H1 (cell line): ENCODE measurements around the gene MYO7B. TPM values are rescaled to one million over a fixed set of nuclear protein-coding genes. Genes with fewer than 3 reads are reported as not detected.
A peak's percentile ranks its signal among the peaks of the same experiment; 100 is the strongest.

ENCODE experiments used
- CTCF ChIA-PET: fragments of 300-600 bp; sonication (Branson Sonifier 250); formaldehyde crosslinking; loops from one replicate; lab custom pipeline; 2021; ENCODE audit not compliant: partially characterized antibody; lab: Charles Lee
- POLR2A ChIA-PET: fragments of 300-600 bp; sonication (Branson Sonifier 250); formaldehyde crosslinking; loops from one replicate; lab custom pipeline; 2021; ENCODE audit warnings: inconsistent platforms; ENCODE audit not compliant: partially characterized antibody; lab: Charles Lee
- DNase-seq, 2 experiments: peaks; one replicate each; pipeline versions ENCODE4 v3.0.0 to v3.0.0-alpha.2; 2010 to 2022; ENCODE audit warnings: low spot score in 2 of 2, low read depth in 1 of 2, mixed read lengths in 1 of 2
- FAIRE-seq: peaks from 2 replicates; lab custom pipeline; 2011; peaks lifted over from hg19 to GRCh38; lab: Jason Lieb, UNC
- H2AFZ ChIP-seq: 2 replicates; pipeline ENCODE4 v1.8.1; 2012; ENCODE audit warnings: low read length, inconsistent platforms
- H2AK5ac ChIP-seq: 2 replicates; pipeline ENCODE4 v1.6.1; 2013; ENCODE audit warnings: low read depth, low read length
- H2BK120ac ChIP-seq: replicated peaks from 2 replicates; pipeline ENCODE3; 2013; ENCODE audit warnings: low read depth, low read length, inconsistent platforms
- H2BK12ac ChIP-seq: 2 replicates; pipeline ENCODE4 v1.6.1; 2013; ENCODE audit warnings: low read depth, low read length
- H2BK15ac ChIP-seq: 2 replicates; pipeline ENCODE4 v1.6.1; 2013; ENCODE audit warnings: low read length
- H2BK20ac ChIP-seq: 2 replicates; pipeline ENCODE4 v1.6.1; 2013; ENCODE audit warnings: low read length
- H2BK5ac ChIP-seq: 2 replicates; pipeline ENCODE4 v1.6.1; 2013; ENCODE audit warnings: low read depth, low read length
- H3K14ac ChIP-seq: 2 replicates; pipeline ENCODE4 v1.6.1; 2013; ENCODE audit warnings: inconsistent platforms; ENCODE audit not compliant: insufficient read length
- H3K18ac ChIP-seq: 2 replicates; pipeline ENCODE4 v1.6.1; 2013; ENCODE audit warnings: low read length; ENCODE audit errors: extremely low read depth
- H3K23ac ChIP-seq: 2 replicates; pipeline ENCODE4 v1.6.1; 2013; ENCODE audit warnings: inconsistent platforms; ENCODE audit not compliant: insufficient read length
- H3K23me2 ChIP-seq: 2 replicates; pipeline ENCODE4 v1.6.1; 2013; ENCODE audit warnings: low read depth, low read length
- H3K27ac ChIP-seq: 2 replicates; pipeline ENCODE4 v1.6.1; 2011; ENCODE audit warnings: low read depth, low read length, inconsistent platforms
- H3K27me3 ChIP-seq, 4 experiments: replicated peaks in 1 of 4; 1 replicate in 1 of 4; 2 replicates in 3 of 4; pipeline versions ENCODE4 v1.6.1 to v1.8.1; 2011 to 2013; ENCODE audit warnings: low read length in 3 of 4, mild to moderate bottlenecking in 3 of 4, inconsistent platforms in 2 of 4, mixed read lengths in 2 of 4, moderate library complexity in 1 of 4; ENCODE audit not compliant: control insufficient read depth in 3 of 4, insufficient read depth in 3 of 4; ENCODE audit errors: extremely low read depth in 1 of 4
- H3K36me3 ChIP-seq, 4 experiments: 2 replicates each; pipeline versions ENCODE4 v1.6.1 to v1.8.1; 2011 to 2013; ENCODE audit warnings: mild to moderate bottlenecking in 4 of 4, low read length in 3 of 4, moderate library complexity in 2 of 4, control low read depth in 1 of 4, inconsistent platforms in 1 of 4; ENCODE audit not compliant: insufficient read depth in 4 of 4, control insufficient read depth in 2 of 4
- H3K4ac ChIP-seq: replicated peaks from 2 replicates; pipeline ENCODE3; 2013; ENCODE audit warnings: low read length, low read depth, mixed read lengths, inconsistent platforms; ENCODE audit not compliant: insufficient read length
- H3K4me1 ChIP-seq, 4 experiments: replicated peaks in 1 of 4; 1 replicate in 1 of 4; 2 replicates in 3 of 4; pipeline versions ENCODE4 v1.6.1 to v1.8.1; 2011 to 2013; ENCODE audit warnings: low read length in 3 of 4, inconsistent platforms in 2 of 4, mixed read lengths in 1 of 4; ENCODE audit not compliant: insufficient read depth in 4 of 4, control insufficient read depth in 3 of 4
- H3K4me2 ChIP-seq, 2 experiments: 2 replicates each; pipeline versions ENCODE4 v1.6.1 to v1.8.1; 2011 to 2013; ENCODE audit warnings: low read depth in 2 of 2, low read length in 2 of 2, control low read depth in 1 of 2, inconsistent platforms in 1 of 2, mild to moderate bottlenecking in 1 of 2; ENCODE audit not compliant: insufficient read depth in 1 of 2
- H3K4me3 ChIP-seq, 4 experiments: fragments of 200-600, 300-600 bp in 1 of 4; sonication (generic), shearing (Covaris generic), sonication (Bioruptor Twin) in 1 of 4; 2 replicates each; pipeline versions ENCODE4 v1.5.1 to v1.8.1; 2011 to 2016; ENCODE audit warnings: low read length in 4 of 4, low read depth in 3 of 4, control low read depth in 2 of 4, inconsistent platforms in 2 of 4, mild to moderate bottlenecking in 2 of 4, mixed read lengths in 1 of 4, moderate library complexity in 1 of 4; ENCODE audit not compliant: insufficient read depth in 2 of 4; ENCODE audit errors: extremely low read depth in 1 of 4
- H3K56ac ChIP-seq: replicated peaks from 2 replicates; pipeline ENCODE3; 2013; ENCODE audit warnings: low read depth, mild to moderate bottlenecking, mixed read lengths, low read length, inconsistent platforms; ENCODE audit not compliant: insufficient read length
- H3K79me1 ChIP-seq: 2 replicates; pipeline ENCODE4 v1.6.1; 2013; ENCODE audit warnings: low read depth, low read length, control low read depth
- H3K79me2 ChIP-seq, 2 experiments: 2 replicates each; pipeline versions ENCODE4 v1.6.1 to v1.8.1; 2012 to 2013; ENCODE audit warnings: low read length in 2 of 2, mild to moderate bottlenecking in 2 of 2, inconsistent platforms in 1 of 2; ENCODE audit not compliant: insufficient read depth in 2 of 2, control insufficient read depth in 1 of 2
- H3K9ac ChIP-seq, 4 experiments: replicated peaks in 1 of 4; 1 replicate in 1 of 4; 2 replicates in 3 of 4; pipeline versions ENCODE4 v1.6.1 to v1.8.1; 2011 to 2013; ENCODE audit warnings: low read depth in 3 of 4, low read length in 3 of 4, control low read depth in 2 of 4, mild to moderate bottlenecking in 2 of 4, moderate library complexity in 2 of 4, inconsistent platforms in 1 of 4; ENCODE audit errors: extremely low read depth in 1 of 4
- H3K9me3 ChIP-seq, 2 experiments: 2 replicates each; pipeline versions ENCODE4 v1.6.1 to v1.8.1; 2012 to 2013; ENCODE audit warnings: mild to moderate bottlenecking in 2 of 2, moderate library complexity in 2 of 2, control low read depth in 1 of 2, inconsistent platforms in 1 of 2, low read depth in 1 of 2, low read length in 1 of 2, mixed read lengths in 1 of 2; ENCODE audit not compliant: insufficient read depth in 2 of 2
- H4K20me1 ChIP-seq, 2 experiments: replicated peaks in 1 of 2; 2 replicates each; pipeline versions ENCODE3 to v1.8.1; 2011 to 2013; ENCODE audit warnings: inconsistent platforms in 2 of 2, low read length in 2 of 2, mild to moderate bottlenecking in 1 of 2; ENCODE audit not compliant: insufficient read depth in 2 of 2, control insufficient read depth in 1 of 2
- H4K5ac ChIP-seq: 2 replicates; pipeline ENCODE4 v1.6.1; 2013; ENCODE audit warnings: low read length, low read depth, mixed read lengths, inconsistent platforms; ENCODE audit not compliant: insufficient read length
- H4K8ac ChIP-seq: 2 replicates; pipeline ENCODE4 v1.8.0; 2013; ENCODE audit warnings: mild to moderate bottlenecking, moderate library complexity, low read length, inconsistent platforms; ENCODE audit not compliant: insufficient read depth; ENCODE audit errors: extremely low read depth
- H4K91ac ChIP-seq: replicated peaks from 2 replicates; pipeline ENCODE3; 2013; ENCODE audit warnings: low read length, mixed read lengths, inconsistent platforms; ENCODE audit not compliant: insufficient read length
- WGBS, 2 experiments: shearing (Covaris generic) in 1 of 2; methylation state at CpG; one replicate each; pipeline versions ENCODE4 v1.1.6 to v1.1.7; 2013 to 2015; ENCODE audit warnings: low lambda C conversion rate in 2 of 2, mixed read lengths in 2 of 2, inconsistent platforms in 1 of 2, low coverage in 1 of 2, missing lambda C conversion rate in 1 of 2; ENCODE audit not compliant: insufficient replicate concordance in 2 of 2, insufficient coverage in 1 of 2, insufficient read length in 1 of 2; ENCODE audit errors: extremely low coverage in 1 of 2, missing lambda C conversion rate in 1 of 2; 5-methylcytosine and 5-hydroxymethylcytosine counted together
- polyA plus RNA-seq, 7 experiments: library from polyadenylated mRNA; depleted of rRNA in 3 of 7; stranded (reverse) in 5 of 7; unstranded in 2 of 7; fragments of >200 nt in 5 of 7; fragments of 200-250 nt in 2 of 7; gene quantifications; 1 replicate in 5 of 7; 2 replicates in 1 of 7; 4 replicates in 1 of 7; pipeline versions ENCODE4 v1.2.1 to v1.2.3, GENCODE V29; 2011 to 2013; ENCODE audit warnings: missing spikeins in 2 of 7, mixed read lengths in 2 of 7
- total RNA-seq: library from RNA; stranded (reverse); fragmentation: NEBNext Ultra II Directional; extraction: Animal tissue kit (Norgen Biotek cat#: 25700); gene quantifications from 2 replicates; pipeline ENCODE4 v1.2.1, GENCODE V29; 2021
- TF ChIP-seq, protein P1 (sequence below): IDR thresholded peaks from 2 replicates; pipeline ENCODE4 v1.6.1; 2012; ENCODE audit warnings: inconsistent platforms
- TF ChIP-seq, protein P2 (sequence below), 3 experiments: IDR thresholded peaks; 1 replicate in 2 of 3; 2 replicates in 1 of 3; pipeline versions ENCODE4 v1.5.1 to v1.6.1; 2011; ENCODE audit warnings: low read length in 3 of 3, mild to moderate bottlenecking in 3 of 3, inconsistent platforms in 2 of 3, low read depth in 1 of 3, moderate library complexity in 1 of 3; ENCODE audit not compliant: insufficient read depth in 1 of 3; ENCODE audit errors: control extremely low read depth in 1 of 3

MYO7B gene
- total and polyA plus RNA-seq, 2 of the 8 experiments (the other 6 are each of a cell fraction or from before 2014, with no cell fraction given): not detected

DNA sequence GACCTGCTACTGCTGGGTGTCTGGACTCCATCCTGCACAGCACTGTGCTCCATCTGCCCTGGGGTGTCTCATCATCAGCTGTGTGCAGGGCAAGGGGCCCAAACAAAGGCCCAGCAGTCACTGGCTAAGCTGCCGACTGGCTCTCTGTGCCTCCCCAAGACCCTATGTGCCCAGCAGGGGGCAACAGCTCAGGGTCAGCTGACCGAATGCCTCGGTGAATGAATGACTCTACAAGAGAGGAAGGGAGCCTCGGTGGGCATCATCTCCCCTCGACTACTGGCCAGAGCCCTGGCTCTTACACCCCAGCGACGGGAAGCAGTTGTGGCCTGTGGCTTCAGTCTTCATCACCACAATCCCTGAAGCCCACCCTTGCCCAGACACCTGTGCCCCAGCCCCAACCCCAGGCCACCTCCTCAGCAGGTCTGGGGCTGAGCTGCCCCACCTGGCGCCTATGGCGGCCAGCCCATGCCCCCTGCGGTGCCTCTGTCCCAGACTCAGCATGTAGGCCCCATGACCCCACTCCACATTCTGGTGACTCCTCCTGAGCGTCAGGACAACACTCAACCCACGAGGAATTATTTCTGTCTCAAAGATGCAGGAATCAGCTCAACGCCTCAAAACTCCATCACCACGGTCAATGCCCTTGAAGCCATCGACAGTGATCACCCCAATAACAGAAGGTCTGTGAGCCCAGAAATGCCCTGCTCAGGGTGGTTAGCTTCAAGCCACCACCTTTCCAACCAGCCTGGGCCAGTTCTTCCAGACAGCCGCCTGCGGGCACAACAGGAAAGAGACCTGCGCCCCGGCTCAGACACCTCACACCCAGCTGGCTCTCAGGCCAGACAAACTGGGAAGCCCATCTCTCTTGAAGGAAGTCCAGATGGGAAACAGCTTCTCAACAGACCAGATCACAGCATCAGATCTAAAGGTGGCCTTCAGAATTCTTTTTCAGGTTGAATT is 108.9 kb downstream of the MYO7B start:
- WGBS, 2 experiments: 87% methylated on average over 18 of the region's 19 CpGs; no CpG with 5 or more reads in 1 of the 2 experiments
- POLR2A ChIA-PET: interaction anchor here (1.5 kb wide), 1 partner anchor 118 kb away, joined by 3 read pairs; the partner anchor contains the start of gene IWS1
- Histone ChIP-seq H2AFZ (no peak overlapping the region), H3K36me3 (no peaks in the 10 kb centered on the region), H4K20me1 (no peaks in the 10 kb centered on the region), H2BK15ac (no peak overlapping the region), H2BK120ac (no peak overlapping the region), H3K79me1 (0 out of 2 replicates have a peak, but pooled peaks cover 3% of the 10 kb centered on the region), H3K4ac (no peak overlapping the region), H2BK12ac (no peak overlapping the region), H3K79me2 (no peaks in the 10 kb centered on the region), H2BK20ac (no peak overlapping the region), H3K4me2 (no peak overlapping the region), H3K14ac (no peak overlapping the region), H3K27me3 (peaks cover 0 to 2% (median 0%) of the 10 kb centered on the region in 4 experiments; a peak in 1 of 7 replicates), H3K27ac (no peak overlapping the region), H3K4me1 (peaks cover 0 to 5% (median under 1%) of the 10 kb centered on the region in 4 experiments; a peak in 2 of 7 replicates), H3K9me3 (no peaks in the 10 kb centered on the region), H4K5ac (no peak overlapping the region), H2AK5ac (no peak overlapping the region), H3K23ac (no peak overlapping the region)
- FAIRE-seq: no peak
- TF ChIP-seq, protein P1, sequence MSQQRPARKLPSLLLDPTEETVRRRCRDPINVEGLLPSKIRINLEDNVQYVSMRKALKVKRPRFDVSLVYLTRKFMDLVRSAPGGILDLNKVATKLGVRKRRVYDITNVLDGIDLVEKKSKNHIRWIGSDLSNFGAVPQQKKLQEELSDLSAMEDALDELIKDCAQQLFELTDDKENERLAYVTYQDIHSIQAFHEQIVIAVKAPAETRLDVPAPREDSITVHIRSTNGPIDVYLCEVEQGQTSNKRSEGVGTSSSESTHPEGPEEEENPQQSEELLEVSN: no peak
- TF ChIP-seq, protein P2, sequence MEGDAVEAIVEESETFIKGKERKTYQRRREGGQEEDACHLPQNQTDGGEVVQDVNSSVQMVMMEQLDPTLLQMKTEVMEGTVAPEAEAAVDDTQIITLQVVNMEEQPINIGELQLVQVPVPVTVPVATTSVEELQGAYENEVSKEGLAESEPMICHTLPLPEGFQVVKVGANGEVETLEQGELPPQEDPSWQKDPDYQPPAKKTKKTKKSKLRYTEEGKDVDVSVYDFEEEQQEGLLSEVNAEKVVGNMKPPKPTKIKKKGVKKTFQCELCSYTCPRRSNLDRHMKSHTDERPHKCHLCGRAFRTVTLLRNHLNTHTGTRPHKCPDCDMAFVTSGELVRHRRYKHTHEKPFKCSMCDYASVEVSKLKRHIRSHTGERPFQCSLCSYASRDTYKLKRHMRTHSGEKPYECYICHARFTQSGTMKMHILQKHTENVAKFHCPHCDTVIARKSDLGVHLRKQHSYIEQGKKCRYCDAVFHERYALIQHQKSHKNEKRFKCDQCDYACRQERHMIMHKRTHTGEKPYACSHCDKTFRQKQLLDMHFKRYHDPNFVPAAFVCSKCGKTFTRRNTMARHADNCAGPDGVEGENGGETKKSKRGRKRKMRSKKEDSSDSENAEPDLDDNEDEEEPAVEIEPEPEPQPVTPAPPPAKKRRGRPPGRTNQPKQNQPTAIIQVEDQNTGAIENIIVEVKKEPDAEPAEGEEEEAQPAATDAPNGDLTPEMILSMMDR (IDR thresholded peaks at IDR 0.05; ENCODE audit: control extremely low read depth in 1 of 3, insufficient read depth in 1 of 3, low read depth in 1 of 3, low read length in 3 of 3): peak in 1 of 3 experiments; percentile 6; a peak in 1 of 4 replicates
- TF ChIP-seq, all 59 proteins: peak for 1
- Histone ChIP-seq H3K18ac (no peak overlapping the region), H3K23me2 (no peaks in the 10 kb centered on the region), H3K4me3 (no peak overlapping the region), H3K9ac (no peak overlapping the region), H3K56ac (no peak overlapping the region), H4K91ac (no peak overlapping the region), H2BK5ac (no peak overlapping the region), H4K8ac (peak overlapping the region; percentile 22; the same call in 1 of the 2 replicates)
- CTCF ChIA-PET: interaction anchor here (0.5 to 13.7 kb wide), 9 partner anchors 8 to 128 kb away, joined by 3 to 160 read pairs (median 4); no protein-coding TSS in a partner anchor
- DNase-seq: no peak
